Fibroblast of skin of back (primary cell): ENCODE results near the gene OR13C8.

Experiments
- DNase-seq: peaks from one replicate; pipeline ENCODE4 v3.0.0-alpha.2; 2013

Gene OR13C8

GRCh38 chr9:104617418-104617817, 48.5 kb downstream of the OR13C8 start:
- no peak for DNase-seq

- no peak for DNase-seq
Measured at GRCh38 chr9:104618104-104618503, 49.1 kb downstream of the OR13C8 start, which contains the start of gene OR13C9. Gene OR13C9 (minus strand): TSS chr9:104618204. CDS start chr9:104618204, 0 bp downstream.
